Activated CD4-positive, CD25-positive, alpha-beta regulatory T cell treated with anti-CD3 and anti-CD28 coated beads, Interleukin-2, amount 50 U/mL, for 16 hours (primary cell): Measurements from ENCODE around the gene LINGO3.
A peak's percentile ranks its signal among the peaks of the same experiment; 100 is the strongest.
"Not testable (repeated sequence)": the region's sequence is repeated elsewhere in the genome, so short reads cannot be mapped to it uniquely, and the experiment has no call there.

Experiments
- DNase-seq: peaks from one replicate; pipeline ENCODE4 v3.0.0-alpha.2; 2020; ENCODE audit warnings: low read depth, low spot score

LINGO3 gene

GRCh38 chr19:2282062-2282861 lies 25.7 kb downstream of the LINGO3 start, which contains the start of gene PEAK3:
PEAK3 (minus strand) TSS chr19:2282175; CDS start chr19:2280931, 1,244 bp downstream.
- DNase-seq = no peak

- not testable (repeated sequence) for DNase-seq
These were observed 26.5 kb downstream of the LINGO3 start for GRCh38 chr19:2281265-2282061.

- no peak for DNase-seq
These were observed 27.2 kb downstream of the LINGO3 start for GRCh38 chr19:2280633-2281264.

- no peak for DNase-seq
These were observed 29.3 kb downstream of the LINGO3 start for GRCh38 chr19:2278459-2279158.

GRCh38 chr19:2277138-2277537 lies 30.8 kb downstream of the LINGO3 start:
- no peak for DNase-seq

GRCh38 chr19:2276429-2276986 lies 31.4 kb downstream of the LINGO3 start:
- DNase-seq = no peak

- DNase-seq = no peak
These were observed 32.1 kb downstream of the LINGO3 start for GRCh38 chr19:2275588-2276428.

GRCh38 chr19:2274931-2275535 lies 32.9 kb downstream of the LINGO3 start:
- DNase-seq = no peak

- no peak for DNase-seq
These were observed 33.7 kb downstream of the LINGO3 start for GRCh38 chr19:2274185-2274711.

GRCh38 chr19:2273356-2274184 lies 34.4 kb downstream of the LINGO3 start:
- DNase-seq = peak; percentile 49

- DNase-seq = no peak
These were observed 36.5 kb downstream of the LINGO3 start for GRCh38 chr19:2271234-2272103.

GRCh38 chr19:2270423-2271233 lies 37.3 kb downstream of the LINGO3 start:
- DNase-seq = peak; percentile 41

- DNase-seq = no peak
These were observed 37.9 kb downstream of the LINGO3 start for GRCh38 chr19:2270157-2270422.

GRCh38 chr19:2269244-2270156 lies 38.5 kb downstream of the LINGO3 start:
- peak; percentile 98 for DNase-seq

GRCh38 chr19:2268861-2269243 lies 39.1 kb downstream of the LINGO3 start:
- no peak for DNase-seq

GRCh38 chr19:2268480-2268830 lies 39.5 kb downstream of the LINGO3 start:
- no peak for DNase-seq
